Tibial artery (tissue), 4 donors: ENCODE data around the gene SLC6A17.

ENCODE experiments used
- DNase-seq, 2 donors: peaks; one replicate each; pipeline ENCODE4 v3.0.0-alpha.2; 2019
- H3K27ac ChIP-seq, 2 donors: fragments of 200-600 bp; sonication (generic) in 1 of 2; 1 replicate in 1 of 2; 2 replicates in 1 of 2; pipeline ENCODE4 v1.5.1; 2018 to 2019; ENCODE audit warnings: mild to moderate bottlenecking in 1 of 2
- H3K27me3 ChIP-seq, 2 donors: fragments of 200-600 bp; sonication (generic) in 1 of 2; one replicate each; pipeline versions ENCODE4 v1.5.1 to v1.6.0; 2016 to 2019
- H3K36me3 ChIP-seq, 3 donors: fragments of 200-600 bp; sonication (generic) in 2 of 3; one replicate each; pipeline ENCODE4 v1.5.1; 2016 to 2019; ENCODE audit warnings: mild to moderate bottlenecking in 2 of 3
- H3K4me1 ChIP-seq, 4 donors: fragments of 200-600 bp; sonication (generic) in 2 of 4; 1 replicate in 3 of 4; 2 replicates in 1 of 4; pipeline ENCODE4 v1.5.1; 2016 to 2019
- H3K4me3 ChIP-seq, 2 donors: fragments of 200-600 bp; sonication (generic) in 1 of 2; 1 replicate in 1 of 2; 2 replicates in 1 of 2; pipeline ENCODE4 v1.5.1; 2018 to 2019; ENCODE audit warnings: mild to moderate bottlenecking in 2 of 2
- H3K9me3 ChIP-seq, 3 donors: fragments of 200-600 bp; sonication (generic) in 1 of 3; one replicate each; pipeline ENCODE4 v1.5.1; 2016 to 2019
- CTCF ChIP-seq, 2 experiments: fragments of 200-600 bp in 1 of 2; fragments of 450-650 bp in 1 of 2; IDR thresholded peaks; one replicate each; pipeline ENCODE4 v1.5.1; 2017 to 2019; ENCODE audit warnings: antibody characterized with exemption in 2 of 2, mild to moderate bottlenecking in 1 of 2, moderate library complexity in 1 of 2
- intact Hi-C: fragments of 100-400 bp; cut with DNase I; formaldehyde crosslinking; loops from one replicate; pipeline ENCODE4 v1.15.0; 2023; ENCODE audit warnings: low total_unique reads

SLC6A17 gene

GRCh38 chr1:110184446-110184845 is 34.2 kb downstream of the SLC6A17 start:
- H3K4me1 ChIP-seq, result peaks cover 6 to 31% (median 16%) of the 10 kb centered on the region in 4 donors
- no peaks in the 10 kb centered on the region for H3K36me3 ChIP-seq
- TF ChIP-seq CTCF (IDR thresholded peaks at IDR 0.05), result no peak
- DNase-seq, result no peak
- H3K4me3 ChIP-seq, result no peak overlapping the region
- intact Hi-C loops, result no loop called here
- H3K27ac ChIP-seq, result no peak overlapping the region
- H3K9me3 ChIP-seq, result no peaks in the 10 kb centered on the region
- H3K27me3 ChIP-seq, result no peaks in the 10 kb centered on the region

GRCh38 chr1:110185181-110185580 is 34.9 kb downstream of the SLC6A17 start:
- TF ChIP-seq CTCF (IDR thresholded peaks at IDR 0.05), result no peak
- no peak overlapping the region for H3K27ac ChIP-seq
- peaks cover 10 to 38% (median 21%) of the 10 kb centered on the region in 4 donors for H3K4me1 ChIP-seq
- H3K4me3 ChIP-seq, result no peak overlapping the region
- no peaks in the 10 kb centered on the region for H3K9me3 ChIP-seq
- no peaks in the 10 kb centered on the region for H3K36me3 ChIP-seq
- intact Hi-C loops, result no loop called here
- no peak for DNase-seq
- no peaks in the 10 kb centered on the region for H3K27me3 ChIP-seq

- peak overlapping the region; percentile 28 to 29 for H3K4me3 ChIP-seq
- H3K27me3 ChIP-seq, result no peaks in the 10 kb centered on the region
- H3K9me3 ChIP-seq, result no peaks in the 10 kb centered on the region
- H3K36me3 ChIP-seq, result no peaks in the 10 kb centered on the region
- DNase-seq, result no peak
- H3K4me1 ChIP-seq, result peaks cover 15 to 44% (median 27%) of the 10 kb centered on the region in 4 donors
- intact Hi-C loops, result no loop called here
- peak overlapping the region; percentile 82 to 91 for H3K27ac ChIP-seq
- TF ChIP-seq CTCF (IDR thresholded peaks at IDR 0.05), result no peak
Measured at GRCh38 chr1:110186558-110186957, 36.3 kb downstream of the SLC6A17 start.

- peaks cover 15 to 44% (median 27%) of the 10 kb centered on the region in 4 donors for H3K4me1 ChIP-seq
- peak overlapping the region; percentile 28 to 29 for H3K4me3 ChIP-seq
- H3K9me3 ChIP-seq, result no peaks in the 10 kb centered on the region
- peak; percentile 46 to 86 for DNase-seq
- no peak for TF ChIP-seq CTCF (IDR thresholded peaks at IDR 0.05)
- intact Hi-C loops, result no loop called here
- peak overlapping the region; percentile 82 to 91 for H3K27ac ChIP-seq
- H3K27me3 ChIP-seq, result no peaks in the 10 kb centered on the region
- H3K36me3 ChIP-seq, result no peaks in the 10 kb centered on the region
Measured at GRCh38 chr1:110187139-110187890, 37.0 kb downstream of the SLC6A17 start.

- H3K27ac ChIP-seq, result peak overlapping the region; percentile 82 to 91
- no peak for TF ChIP-seq CTCF (IDR thresholded peaks at IDR 0.05)
- no peaks in the 10 kb centered on the region for H3K9me3 ChIP-seq
- DNase-seq, result no peak
- no peaks in the 10 kb centered on the region for H3K36me3 ChIP-seq
- H3K4me3 ChIP-seq, result no peak overlapping the region
- intact Hi-C loops, result no loop called here
- H3K4me1 ChIP-seq, result peaks cover 15 to 44% (median 27%) of the 10 kb centered on the region in 4 donors
- H3K27me3 ChIP-seq, result no peaks in the 10 kb centered on the region
Measured at GRCh38 chr1:110188035-110188618, 37.8 kb downstream of the SLC6A17 start.
